Ishikawa (cell line): ENCODE results near the gene GRIK2.

Experiments
- EGR1 ChIP-seq: IDR thresholded peaks from 2 replicates; pipeline ENCODE4 v1.6.1; 2012
- EP300 ChIP-seq: IDR thresholded peaks from 2 replicates; pipeline ENCODE4 v1.6.1; 2012; ENCODE audit warnings: borderline replicate concordance
- TCF12 ChIP-seq: IDR thresholded peaks from 2 replicates; pipeline ENCODE4 v1.6.1; 2012; ENCODE audit warnings: low read depth
- ZBTB7A ChIP-seq: IDR thresholded peaks from 2 replicates; pipeline ENCODE4 v1.6.1; 2012; ENCODE audit warnings: low read depth
- TF ChIP-seq, protein P1 (sequence below): IDR thresholded peaks from 2 replicates; pipeline ENCODE4 v1.6.1; 2012

DNA sequence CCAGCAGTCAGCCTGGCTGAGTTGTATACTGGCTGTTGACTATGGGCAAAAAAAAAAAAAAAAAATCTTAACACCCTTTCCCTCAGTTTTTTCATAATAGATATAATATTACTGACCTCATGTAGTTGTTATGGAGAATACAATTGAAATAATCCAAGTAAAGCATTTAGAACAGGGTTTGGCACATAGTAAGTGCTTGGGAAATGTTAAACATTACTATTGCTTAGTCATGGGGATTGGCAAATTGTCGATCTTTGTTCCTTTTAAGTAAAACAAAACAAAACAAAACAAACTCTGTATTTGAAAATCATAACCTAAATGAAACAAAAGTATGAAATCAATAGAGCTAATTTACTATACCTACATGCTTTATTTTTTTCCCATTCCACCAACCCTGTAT lies 458.4 kb downstream of the GRIK2 start:
- TF ChIP-seq EP300 (no peak), EGR1 (no peak), TCF12 (no peak), ZBTB7A (no peak)
- TF ChIP-seq, protein P1, sequence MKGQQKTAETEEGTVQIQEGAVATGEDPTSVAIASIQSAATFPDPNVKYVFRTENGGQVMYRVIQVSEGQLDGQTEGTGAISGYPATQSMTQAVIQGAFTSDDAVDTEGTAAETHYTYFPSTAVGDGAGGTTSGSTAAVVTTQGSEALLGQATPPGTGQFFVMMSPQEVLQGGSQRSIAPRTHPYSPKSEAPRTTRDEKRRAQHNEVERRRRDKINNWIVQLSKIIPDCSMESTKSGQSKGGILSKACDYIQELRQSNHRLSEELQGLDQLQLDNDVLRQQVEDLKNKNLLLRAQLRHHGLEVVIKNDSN, result no peak
